Uterus (tissue), 2 donors: ENCODE measurements around the gene IGSF23.

ENCODE experiments used
- CTCF ChIP-seq, 4 experiments: fragments of 200-600 bp in 2 of 4; fragments of 450-650 bp in 2 of 4; sonication (generic) in 2 of 4; IDR thresholded peaks; one replicate each; pipeline ENCODE4 v1.5.1; 2016 to 2019; ENCODE audit warnings: antibody characterized with exemption in 4 of 4, mild to moderate bottlenecking in 2 of 4, moderate library complexity in 1 of 4
- POLR2A ChIP-seq, 2 donors: fragments of 450-650 bp; IDR thresholded peaks; one replicate each; pipeline ENCODE4 v1.6.1; 2016; ENCODE audit warnings: antibody characterized with exemption in 2 of 2, mild to moderate bottlenecking in 1 of 2, moderate library complexity in 1 of 2

- peak; percentile 52 to 67 for TF ChIP-seq POLR2A (IDR thresholded peaks at IDR 0.05)
- TF ChIP-seq CTCF (IDR thresholded peaks at IDR 0.05), result no peak
These were observed 30.4 kb downstream of the IGSF23 start, which contains the start of gene PVR for GRCh38 chr19:44643605-44644401.
